ENCODE measurements around the gene PSMF1. TPM values are rescaled to one million over a fixed set of nuclear protein-coding genes. Genes with fewer than 3 reads are reported as not detected.
A peak's percentile ranks its signal among the peaks of the same experiment; 100 is the strongest.

The PSMF1 gene
- total and polyA plus RNA-seq, 2 of the 13 experiments (the other 11 are each of a cell fraction or from before 2014, with no cell fraction given), result 82.5 to 86.0 TPM

- TF ChIP-seq, protein P1, sequence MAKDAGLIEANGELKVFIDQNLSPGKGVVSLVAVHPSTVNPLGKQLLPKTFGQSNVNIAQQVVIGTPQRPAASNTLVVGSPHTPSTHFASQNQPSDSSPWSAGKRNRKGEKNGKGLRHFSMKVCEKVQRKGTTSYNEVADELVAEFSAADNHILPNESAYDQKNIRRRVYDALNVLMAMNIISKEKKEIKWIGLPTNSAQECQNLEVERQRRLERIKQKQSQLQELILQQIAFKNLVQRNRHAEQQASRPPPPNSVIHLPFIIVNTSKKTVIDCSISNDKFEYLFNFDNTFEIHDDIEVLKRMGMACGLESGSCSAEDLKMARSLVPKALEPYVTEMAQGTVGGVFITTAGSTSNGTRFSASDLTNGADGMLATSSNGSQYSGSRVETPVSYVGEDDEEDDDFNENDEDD (CRISPR knock-in tag; IDR thresholded peaks at IDR 0.05; ENCODE audit: borderline replicate concordance), result peak; percentile 98
- TF ChIP-seq SAP130 (CRISPR knock-in tag; IDR thresholded peaks at IDR 0.05; ENCODE audit: low read depth), result peak; percentile 100
- TF ChIP-seq SUZ12 (IDR thresholded peaks at IDR 0.05; ENCODE audit: low read depth, low read length), result peak; percentile 29; the same call in 1 of the 2 replicates
- peak; percentile 98 for TF ChIP-seq HOXA5 (CRISPR knock-in tag; IDR thresholded peaks at IDR 0.05)
- peak; percentile 97 for TF ChIP-seq ZNF318 (CRISPR knock-in tag; IDR thresholded peaks at IDR 0.05)
- peak; percentile 92 for TF ChIP-seq ZNF839 (CRISPR knock-in tag; IDR thresholded peaks at IDR 0.05; ENCODE audit: borderline replicate concordance)
- peak; percentile 95 for TF ChIP-seq ZNF503 (CRISPR knock-in tag; IDR thresholded peaks at IDR 0.05)
- peak; percentile 96 for TF ChIP-seq TP53 (CRISPR knock-in tag; conservative IDR thresholded peaks at IDR 0.05)
- no peak for TF ChIP-seq CEBPZ (IDR thresholded peaks at IDR 0.05; ENCODE audit: low read length)
- peak; percentile 100 for TF ChIP-seq ERF (CRISPR knock-in tag; IDR thresholded peaks at IDR 0.05)
- TF ChIP-seq ZFP91 (CRISPR knock-in tag; IDR thresholded peaks at IDR 0.05; ENCODE audit: borderline replicate concordance), result peak; percentile 98
These were observed at the start of gene PSMF1 (continued) for GRCh38 chr20:1118336-1119127.
